ENCODE data around the gene ASAP2.

ASAP2 gene

DNA sequence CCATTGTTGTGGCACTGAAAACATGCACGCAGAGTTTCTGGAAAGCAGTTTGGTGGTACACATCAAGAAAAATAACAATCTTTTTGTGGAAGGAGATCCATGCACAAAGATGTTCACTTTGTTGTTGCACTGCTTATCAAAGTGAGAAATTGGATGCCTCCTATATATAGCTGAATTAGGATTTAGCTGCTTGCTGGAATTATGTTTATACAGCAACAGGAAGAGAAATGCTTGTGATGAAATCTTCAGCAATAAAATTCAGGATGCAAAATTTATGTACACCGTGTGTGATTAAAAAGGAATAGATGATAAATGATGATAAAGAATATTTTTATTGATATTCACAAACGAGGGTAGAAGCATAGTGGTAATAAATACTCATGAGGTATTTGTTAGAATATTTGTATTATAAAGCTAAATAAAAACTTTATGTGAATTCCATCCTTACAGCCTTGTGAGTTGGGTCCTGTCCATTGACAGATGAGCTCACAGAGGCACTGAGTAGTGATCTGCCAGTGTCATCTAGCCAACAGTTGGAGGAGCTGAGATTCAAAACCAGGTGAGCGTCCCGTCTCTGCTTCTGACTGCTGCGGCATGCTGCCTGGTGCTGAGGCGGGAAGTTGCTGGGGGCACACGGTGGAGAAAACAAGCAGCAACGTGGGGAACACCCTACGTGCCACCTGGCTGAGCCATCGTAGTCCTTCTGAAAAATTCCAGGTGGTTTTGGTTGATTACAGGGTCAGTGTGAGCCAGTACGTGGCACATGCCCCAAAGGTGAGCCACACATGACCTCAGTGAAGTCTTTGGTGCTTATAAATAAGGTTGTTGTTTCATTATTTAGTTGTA, 80.2 kb downstream of the ASAP2 start:
- Histone ChIP-seq H2AFZ (ENCODE audit: low read length) (no peak overlapping the region), H3K9ac (ENCODE audit: low read length) (no peak overlapping the region), H3K27me3 (replicated peaks; ENCODE audit: insufficient read depth, low read length) (no peaks in the 10 kb centered on the region), H3F3A (ENCODE audit: insufficient read depth, low read length) (no peaks in the 10 kb centered on the region), H3K9me3 (replicated peaks; ENCODE audit: insufficient read depth, low read length) (no peaks in the 10 kb centered on the region), H3K9me2 (replicated peaks; ENCODE audit: insufficient read depth, low read length) (no peaks in the 10 kb centered on the region), H3K4me1 (ENCODE audit: low read length) (no peaks in the 10 kb centered on the region), H3K4me2 (ENCODE audit: low read depth, low read length) (no peak overlapping the region), H4K20me1 (ENCODE audit: insufficient read depth, low read length) (no peaks in the 10 kb centered on the region), H3K4me3 (ENCODE audit: low read length) (no peak overlapping the region), H3K79me2 (ENCODE audit: low read length) (no peaks in the 10 kb centered on the region), H3K36me3 (replicated peaks; ENCODE audit: insufficient read depth, low read length) (no peaks in the 10 kb centered on the region), H3K27ac (ENCODE audit: low read length) (no peak overlapping the region)
- TF ChIP-seq, protein P1, sequence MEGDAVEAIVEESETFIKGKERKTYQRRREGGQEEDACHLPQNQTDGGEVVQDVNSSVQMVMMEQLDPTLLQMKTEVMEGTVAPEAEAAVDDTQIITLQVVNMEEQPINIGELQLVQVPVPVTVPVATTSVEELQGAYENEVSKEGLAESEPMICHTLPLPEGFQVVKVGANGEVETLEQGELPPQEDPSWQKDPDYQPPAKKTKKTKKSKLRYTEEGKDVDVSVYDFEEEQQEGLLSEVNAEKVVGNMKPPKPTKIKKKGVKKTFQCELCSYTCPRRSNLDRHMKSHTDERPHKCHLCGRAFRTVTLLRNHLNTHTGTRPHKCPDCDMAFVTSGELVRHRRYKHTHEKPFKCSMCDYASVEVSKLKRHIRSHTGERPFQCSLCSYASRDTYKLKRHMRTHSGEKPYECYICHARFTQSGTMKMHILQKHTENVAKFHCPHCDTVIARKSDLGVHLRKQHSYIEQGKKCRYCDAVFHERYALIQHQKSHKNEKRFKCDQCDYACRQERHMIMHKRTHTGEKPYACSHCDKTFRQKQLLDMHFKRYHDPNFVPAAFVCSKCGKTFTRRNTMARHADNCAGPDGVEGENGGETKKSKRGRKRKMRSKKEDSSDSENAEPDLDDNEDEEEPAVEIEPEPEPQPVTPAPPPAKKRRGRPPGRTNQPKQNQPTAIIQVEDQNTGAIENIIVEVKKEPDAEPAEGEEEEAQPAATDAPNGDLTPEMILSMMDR (IDR thresholded peaks at IDR 0.05; ENCODE audit: low read length), result no peak
- TF ChIP-seq EZH2 (optimal IDR thresholded peaks at IDR 0.05; ENCODE audit: low read depth, low read length), result no peak
- no peak for TF ChIP-seq EZH2phosphoT487 (IDR thresholded peaks at IDR 0.05; ENCODE audit: low read length)
- DNase-seq, result no peak

DNA sequence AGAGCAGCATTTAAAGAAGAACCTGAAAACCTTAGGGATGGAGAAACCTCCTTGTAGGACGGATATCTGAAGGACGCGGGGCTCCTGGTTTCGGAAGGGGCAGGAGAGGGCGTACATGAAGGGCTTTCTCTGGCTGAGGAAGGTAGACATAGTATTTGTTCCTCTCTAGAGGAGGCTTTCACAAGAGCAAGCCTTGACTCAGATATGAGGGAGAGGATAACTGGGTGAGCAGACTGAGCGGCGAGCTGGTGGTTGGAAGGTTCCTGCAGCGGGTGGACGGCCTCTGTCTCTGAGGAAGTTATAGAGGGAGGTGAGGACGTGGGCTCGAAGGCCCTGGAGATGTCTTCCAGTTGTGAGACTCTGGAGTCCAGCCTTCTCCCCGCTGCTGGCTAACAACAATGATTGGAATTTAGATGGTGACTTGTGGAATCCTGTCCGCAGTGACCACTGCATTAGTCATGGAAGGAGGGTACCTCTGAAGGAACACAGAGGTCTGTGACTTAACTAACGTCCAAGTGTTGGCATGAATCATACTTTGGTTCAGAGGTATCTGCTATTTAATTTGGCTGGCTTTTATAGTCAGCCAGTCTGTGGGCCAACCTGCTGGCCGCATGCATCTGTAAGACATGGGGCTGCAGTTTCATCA, 80.9 kb downstream of the ASAP2 start:
- H3K79me2 ChIP-seq (ENCODE audit: low read length), result no peaks in the 10 kb centered on the region
- no peaks in the 10 kb centered on the region for H3F3A ChIP-seq (ENCODE audit: insufficient read depth, low read length)
- no peaks in the 10 kb centered on the region for H3K36me3 ChIP-seq (replicated peaks; ENCODE audit: insufficient read depth, low read length)
- no peak for TF ChIP-seq EZH2 (optimal IDR thresholded peaks at IDR 0.05; ENCODE audit: low read depth, low read length)
- TF ChIP-seq, protein P1 (IDR thresholded peaks at IDR 0.05; ENCODE audit: low read length), result no peak
- TF ChIP-seq EZH2phosphoT487 (IDR thresholded peaks at IDR 0.05; ENCODE audit: low read length), result no peak
- no peaks in the 10 kb centered on the region for H3K9me2 ChIP-seq (replicated peaks; ENCODE audit: insufficient read depth, low read length)
- no peaks in the 10 kb centered on the region for H3K9me3 ChIP-seq (replicated peaks; ENCODE audit: insufficient read depth, low read length)
- H3K4me3 ChIP-seq (ENCODE audit: low read length), result no peak overlapping the region
- no peaks in the 10 kb centered on the region for H4K20me1 ChIP-seq (ENCODE audit: insufficient read depth, low read length)
- no peak overlapping the region for H3K4me2 ChIP-seq (ENCODE audit: low read depth, low read length)
- H3K27ac ChIP-seq (ENCODE audit: low read length), result no peak overlapping the region
- H2AFZ ChIP-seq (ENCODE audit: low read length), result no peak overlapping the region
- no peak overlapping the region for H3K9ac ChIP-seq (ENCODE audit: low read length)
- no peak for DNase-seq
- H3K27me3 ChIP-seq (replicated peaks; ENCODE audit: insufficient read depth, low read length), result no peaks in the 10 kb centered on the region
- no peaks in the 10 kb centered on the region for H3K4me1 ChIP-seq (ENCODE audit: low read length)

DNA sequence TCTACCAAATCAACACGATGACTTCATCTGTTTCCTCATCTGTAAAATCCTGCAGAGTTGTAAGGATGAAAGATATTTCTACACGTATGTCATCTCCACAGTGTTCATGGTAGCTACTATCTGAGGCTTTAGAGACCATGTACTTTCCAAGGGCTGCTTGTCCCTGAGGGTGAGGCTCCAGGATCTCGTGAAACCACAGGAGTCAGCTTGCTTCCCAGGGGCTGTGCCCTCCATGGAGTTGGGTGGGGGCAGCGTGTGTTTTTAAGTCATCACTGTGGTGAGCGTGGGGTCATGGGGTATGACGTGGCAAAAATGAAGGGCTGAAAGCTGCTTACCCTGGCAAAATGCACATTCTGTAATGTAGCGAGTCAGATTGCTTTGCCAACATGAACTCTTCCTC, 81.6 kb downstream of the ASAP2 start:
- H3K79me2 ChIP-seq (ENCODE audit: low read length), result no peaks in the 10 kb centered on the region
- H3K36me3 ChIP-seq (replicated peaks; ENCODE audit: insufficient read depth, low read length), result no peaks in the 10 kb centered on the region
- H3K9me2 ChIP-seq (replicated peaks; ENCODE audit: insufficient read depth, low read length), result no peaks in the 10 kb centered on the region
- no peaks in the 10 kb centered on the region for H3F3A ChIP-seq (ENCODE audit: insufficient read depth, low read length)
- no peaks in the 10 kb centered on the region for H3K9me3 ChIP-seq (replicated peaks; ENCODE audit: insufficient read depth, low read length)
- TF ChIP-seq, protein P1 (IDR thresholded peaks at IDR 0.05; ENCODE audit: low read length), result no peak
- TF ChIP-seq EZH2 (optimal IDR thresholded peaks at IDR 0.05; ENCODE audit: low read depth, low read length) (no peak), EZH2phosphoT487 (IDR thresholded peaks at IDR 0.05; ENCODE audit: low read length) (no peak)
- H3K9ac ChIP-seq (ENCODE audit: low read length), result no peak overlapping the region
- no peak overlapping the region for H3K27ac ChIP-seq (ENCODE audit: low read length)
- no peaks in the 10 kb centered on the region for H3K4me1 ChIP-seq (ENCODE audit: low read length)
- H2AFZ ChIP-seq (ENCODE audit: low read length), result no peak overlapping the region
- H4K20me1 ChIP-seq (ENCODE audit: insufficient read depth, low read length), result no peaks in the 10 kb centered on the region
- H3K4me2 ChIP-seq (ENCODE audit: low read depth, low read length), result no peak overlapping the region
- no peaks in the 10 kb centered on the region for H3K27me3 ChIP-seq (replicated peaks; ENCODE audit: insufficient read depth, low read length)
- no peak for DNase-seq
- no peak overlapping the region for H3K4me3 ChIP-seq (ENCODE audit: low read length)
